GM23248 (cell line): ENCODE results near the gene SULF2. TPM values are rescaled to one million over a fixed set of nuclear protein-coding genes. Genes with fewer than 3 reads are reported as not detected.
"Not testable (repeated sequence)": the region's sequence is repeated elsewhere in the genome, so short reads cannot be mapped to it uniquely, and the experiment has no call there.

ENCODE experiments used
- DNase-seq: peaks from one replicate; pipeline ENCODE4 v3.0.0-alpha.2; 2015
- H2AFZ ChIP-seq: fragments of 200-600 bp; sonication (generic); 2 replicates; pipeline ENCODE4 v1.6.1; 2016; ENCODE audit warnings: antibody characterized with exemption
- H3F3A ChIP-seq: fragments of 200-600 bp; sonication (generic); 2 replicates; pipeline ENCODE4 v1.6.1; 2016; ENCODE audit warnings: mild to moderate bottlenecking, antibody characterized with exemption, mixed run types; ENCODE audit not compliant: insufficient read depth
- H3K27ac ChIP-seq: fragments of 200-600 bp; sonication (generic); 2 replicates; pipeline ENCODE4 v1.5.1; 2016; ENCODE audit warnings: mild to moderate bottlenecking
- H3K27me3 ChIP-seq: fragments of 200-600 bp; sonication (generic); replicated peaks from 2 replicates; pipeline ENCODE4 v1.6.1; 2016; ENCODE audit warnings: mild to moderate bottlenecking; ENCODE audit not compliant: insufficient read depth
- H3K36me3 ChIP-seq: fragments of 200-600 bp; sonication (generic); 2 replicates; pipeline ENCODE4 v1.6.1; 2016; ENCODE audit warnings: low read depth, mild to moderate bottlenecking
- H3K4me1 ChIP-seq: fragments of 200-600 bp; sonication (generic); 2 replicates; pipeline ENCODE4 v1.6.1; 2016; ENCODE audit warnings: mild to moderate bottlenecking; ENCODE audit not compliant: insufficient read depth
- H3K4me2 ChIP-seq: fragments of 200-600 bp; sonication (generic); one replicate; pipeline ENCODE4 v1.6.1; 2016; ENCODE audit warnings: mild to moderate bottlenecking; ENCODE audit not compliant: unreplicated experiment
- H3K4me3 ChIP-seq: fragments of 200-600 bp; sonication (generic); 2 replicates; pipeline ENCODE4 v1.5.1; 2016; ENCODE audit warnings: mild to moderate bottlenecking
- H3K79me2 ChIP-seq: fragments of 200-600 bp; sonication (generic); 2 replicates; pipeline ENCODE4 v1.6.1; 2016; ENCODE audit warnings: mild to moderate bottlenecking; ENCODE audit not compliant: insufficient read depth
- H3K9ac ChIP-seq: fragments of 200-600 bp; sonication (generic); 2 replicates; pipeline ENCODE4 v1.6.1; 2016; ENCODE audit warnings: mild to moderate bottlenecking
- H3K9me2 ChIP-seq: fragments of 200-600 bp; sonication (generic); 2 replicates; pipeline ENCODE4 v1.6.1; 2016; ENCODE audit warnings: mixed run types, mild to moderate bottlenecking, moderate library complexity; ENCODE audit not compliant: insufficient read depth
- H3K9me3 ChIP-seq: fragments of 200-600 bp; sonication (generic); one replicate; pipeline ENCODE4 v1.6.1; 2017; ENCODE audit warnings: low read depth
- H4K20me1 ChIP-seq: fragments of 200-600 bp; sonication (generic); 2 replicates; pipeline ENCODE4 v1.6.0; 2016; ENCODE audit not compliant: insufficient read depth
- EZH2 ChIP-seq: fragments of 200-600 bp; sonication (generic); IDR thresholded peaks from 2 replicates; pipeline ENCODE4 v1.6.1; 2018; ENCODE audit warnings: antibody characterized with exemption, mild to moderate bottlenecking; ENCODE audit not compliant: insufficient read depth, poor library complexity, severe bottlenecking
- EZH2phosphoT487 ChIP-seq: fragments of 200-600 bp; sonication (generic); IDR thresholded peaks from 2 replicates; pipeline ENCODE4 v1.6.1; 2018; ENCODE audit warnings: antibody characterized with exemption, moderate library complexity, mild to moderate bottlenecking, low read depth; ENCODE audit not compliant: insufficient read depth
- WGBS, 2 experiments: methylation state at CpG; one replicate each; pipeline ENCODE4 v1.1.6; 2015 to 2017; ENCODE audit warnings: low lambda C conversion rate in 2 of 2, low coverage in 1 of 2; ENCODE audit errors: missing lambda C conversion rate in 2 of 2; 5-methylcytosine and 5-hydroxymethylcytosine counted together
- in situ Hi-C: fragments of 300-500 bp; cut with MboI; formaldehyde crosslinking; loops from 2 replicates; pipeline ENCODE4 v1.15.0; 2020
- polyA plus RNA-seq: library from polyadenylated mRNA; unstranded; fragments of >200 nt; fragmentation: Nextera tagmentation; extraction: Ambion mirVana; gene quantifications from 2 replicates; pipeline ENCODE4 v1.2.1, GENCODE V29; 2016
- total RNA-seq: library from RNA; depleted of rRNA; stranded (reverse); fragments of >200 nt; shearing (Covaris generic); gene quantifications from 2 replicates; pipeline ENCODE4 v1.2.3, GENCODE V29; 2014

The SULF2 gene
- total and polyA plus RNA-seq, 2 experiments from 2014 or later = 2.0 to 5.6 TPM

GRCh38 chr20:47810116-47810677 lies 24.9 kb upstream of the SULF2 start:
- Histone ChIP-seq H3K4me1 (no peaks in the 10 kb centered on the region), H3K9ac (no peak overlapping the region), H4K20me1 (no peaks in the 10 kb centered on the region), H3K27me3 (peaks cover 39% of the 10 kb centered on the region), H3K79me2 (no peaks in the 10 kb centered on the region), H3K4me3 (no peak overlapping the region), H2AFZ (no peak overlapping the region), H3F3A (no peaks in the 10 kb centered on the region), H3K9me2 (no peaks in the 10 kb centered on the region), H3K4me2 (no peak overlapping the region), H3K9me3 (no peaks in the 10 kb centered on the region), H3K27ac (no peak overlapping the region), H3K36me3 (no peaks in the 10 kb centered on the region)
- no peak for DNase-seq
- 18 to 19% methylated on average over 6 of the region's 6 CpGs for WGBS, 2 experiments
- in situ Hi-C loops = no loop called here
- TF ChIP-seq EZH2phosphoT487 = no peak
- no peak for TF ChIP-seq EZH2

DNA sequence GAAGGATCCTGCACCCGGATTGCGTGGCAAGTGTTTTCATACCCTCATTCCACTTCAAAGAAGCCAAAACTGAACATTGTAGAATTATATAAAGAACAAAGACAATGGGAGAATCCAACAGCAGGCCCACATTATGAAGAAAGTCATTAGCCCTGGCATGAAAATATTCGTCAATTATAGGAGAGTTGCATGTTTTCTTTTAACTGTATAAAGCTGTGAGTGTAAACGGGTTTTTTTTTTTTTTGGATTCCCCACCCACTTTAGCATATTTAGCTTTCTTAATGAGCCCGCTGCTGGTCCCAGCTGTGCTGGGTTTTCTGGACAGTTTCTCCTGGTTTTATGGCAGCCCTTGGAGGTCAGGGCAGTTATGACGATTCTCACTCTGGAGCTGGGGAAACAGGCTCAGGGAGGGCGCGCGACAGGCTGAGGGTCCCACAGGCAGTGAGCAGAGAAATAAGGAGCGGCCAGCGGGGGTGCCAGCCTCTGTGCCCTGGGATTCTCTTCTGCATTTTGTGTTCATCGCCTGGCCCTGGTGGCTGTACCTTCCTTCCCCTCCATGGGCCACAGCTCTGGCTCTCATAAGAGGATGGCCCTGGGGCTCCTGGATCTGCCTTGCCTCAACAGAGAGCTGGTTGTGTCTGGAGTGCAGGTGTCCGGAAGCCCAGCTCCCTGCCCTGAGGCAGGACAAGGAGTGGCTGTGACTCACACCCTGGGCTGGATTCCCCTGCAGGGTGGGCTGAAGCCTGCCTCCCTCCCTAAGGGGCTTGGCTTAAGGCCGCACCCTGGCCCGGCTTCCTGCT lies 24.1 kb upstream of the SULF2 start:
- no peak overlapping the region for H3K4me2 ChIP-seq
- no peak for DNase-seq
- no peaks in the 10 kb centered on the region for H3K9me3 ChIP-seq
- WGBS, 2 experiments = 21 to 24% methylated on average over 14 to 15 of the region's 15 CpGs
- TF ChIP-seq EZH2phosphoT487 = no peak
- no peak for TF ChIP-seq EZH2
- H4K20me1 ChIP-seq = no peaks in the 10 kb centered on the region
- no peaks in the 10 kb centered on the region for H3K36me3 ChIP-seq
- H3K9me2 ChIP-seq = no peaks in the 10 kb centered on the region
- no peak overlapping the region for H2AFZ ChIP-seq
- H3K27ac ChIP-seq = no peak overlapping the region
- in situ Hi-C loops = no loop called here
- no peaks in the 10 kb centered on the region for H3K4me1 ChIP-seq
- H3F3A ChIP-seq = no peaks in the 10 kb centered on the region
- H3K27me3 ChIP-seq = peaks cover 40% of the 10 kb centered on the region
- no peak overlapping the region for H3K4me3 ChIP-seq
- no peak overlapping the region for H3K9ac ChIP-seq
- H3K79me2 ChIP-seq = no peaks in the 10 kb centered on the region

GRCh38 chr20:47805951-47806350 lies 20.7 kb upstream of the SULF2 start:
- no peak overlapping the region for H3K4me2 ChIP-seq
- no peaks in the 10 kb centered on the region for H3K9me2 ChIP-seq
- no peaks in the 10 kb centered on the region for H3F3A ChIP-seq
- H3K9ac ChIP-seq = no peak overlapping the region
- H2AFZ ChIP-seq = no peak overlapping the region
- H4K20me1 ChIP-seq = no peaks in the 10 kb centered on the region
- TF ChIP-seq EZH2phosphoT487 (no peak), EZH2 (no peak)
- no peaks in the 10 kb centered on the region for H3K36me3 ChIP-seq
- in situ Hi-C loops = no loop called here
- H3K4me3 ChIP-seq = no peak overlapping the region
- H3K79me2 ChIP-seq = no peaks in the 10 kb centered on the region
- peaks cover 29% of the 10 kb centered on the region for H3K27me3 ChIP-seq
- H3K4me1 ChIP-seq = no peaks in the 10 kb centered on the region
- DNase-seq = no peak
- no peaks in the 10 kb centered on the region for H3K9me3 ChIP-seq
- no peak overlapping the region for H3K27ac ChIP-seq
- 58 to 62% methylated on average over 12 to 14 of the region's 14 CpGs for WGBS, 2 experiments

- H3K9ac ChIP-seq, H3K4me3 ChIP-seq, H4K20me1 ChIP-seq, H3K79me2 ChIP-seq, H3K4me1 ChIP-seq, H3F3A ChIP-seq, H3K4me2 ChIP-seq, H3K36me3 ChIP-seq, H2AFZ ChIP-seq, H3K9me2 ChIP-seq, H3K27ac ChIP-seq, in situ Hi-C loops, DNase-seq, H3K9me3 ChIP-seq: not testable (repeated sequence)
- peaks cover 21% of the 10 kb centered on the region for H3K27me3 ChIP-seq
- WGBS, 2 experiments = 55 to 58% methylated on average over 7 of the region's 7 CpGs
Observed at GRCh38 chr20:47804972-47805371, 19.7 kb upstream of the SULF2 start.

DNA sequence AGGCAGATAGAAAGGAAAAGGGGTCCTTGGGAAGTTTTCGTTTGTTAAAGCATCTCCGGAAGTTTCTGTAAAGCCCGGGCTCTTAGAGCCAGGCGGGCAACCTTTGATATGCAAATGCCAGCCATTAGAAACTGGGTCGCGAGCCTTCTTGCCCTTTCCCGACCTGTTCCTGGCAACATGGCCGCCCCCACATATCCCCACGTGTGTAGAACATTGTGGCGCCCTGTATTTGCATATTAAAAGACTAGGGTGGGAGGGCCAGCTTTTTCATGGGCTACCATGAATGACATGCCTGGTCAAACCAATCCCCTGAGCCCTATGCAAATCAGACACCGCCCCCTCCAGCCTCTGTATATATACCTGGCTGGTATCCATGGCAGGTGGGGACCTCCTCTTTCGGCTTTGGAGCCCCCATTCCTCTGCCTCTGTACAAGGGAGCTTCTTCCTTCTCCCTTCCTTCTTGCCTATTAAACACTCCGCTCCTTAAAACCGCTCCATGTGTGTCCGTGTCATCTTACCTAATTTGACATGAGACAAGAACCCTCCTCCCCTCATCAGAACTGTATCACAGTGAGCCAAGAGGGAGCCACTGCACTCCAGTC lies 19.0 kb upstream of the SULF2 start:
- H2AFZ ChIP-seq, H3K4me3 ChIP-seq, H3F3A ChIP-seq, H3K36me3 ChIP-seq, H3K9me2 ChIP-seq, DNase-seq, H3K79me2 ChIP-seq, H3K4me1 ChIP-seq, H3K9ac ChIP-seq, H3K9me3 ChIP-seq, H3K27ac ChIP-seq, in situ Hi-C loops, H4K20me1 ChIP-seq, H3K4me2 ChIP-seq: not testable (repeated sequence)
- 71% methylated on average over 15 of the region's 15 CpGs for WGBS, 2 experiments
- H3K27me3 ChIP-seq = peaks cover 15% of the 10 kb centered on the region
